HepG2 (cell line): ENCODE data around the gene ATRNL1. TPM values are rescaled to one million over a fixed set of nuclear protein-coding genes. Genes with fewer than 3 reads are reported as not detected.

Experiments
- CHD4 ChIP-seq: fragments of 200-600 bp; sonication (generic); IDR thresholded peaks from 2 replicates; pipeline ENCODE4 v1.7.0; 2017; ENCODE audit warnings: mild to moderate bottlenecking, low read length, borderline replicate concordance
- GATAD2A ChIP-seq: IDR thresholded peaks from 2 replicates; pipeline ENCODE4 v1.6.1; 2016
- KDM5B ChIP-seq: sonication (generic); formaldehyde crosslinking; IDR thresholded peaks from 2 replicates; pipeline ENCODE4 v1.4.0; 2020; ENCODE audit warnings: missing genetic modification reagents, mild to moderate bottlenecking, borderline replicate concordance
- MAFK ChIP-seq, 2 experiments: IDR thresholded peaks in 1 of 2; conservative IDR thresholded peaks in 1 of 2; 2 replicates each; pipeline ENCODE4 v1.6.1; 2011; ENCODE audit warnings: improper control_type of control experiment in 2 of 2, low read length in 2 of 2
- SMC3 ChIP-seq: IDR thresholded peaks from 2 replicates; pipeline ENCODE4 v1.6.1; 2011; ENCODE audit warnings: low read length, improper control_type of control experiment
- TOE1 ChIP-seq: sonication (generic); formaldehyde crosslinking; IDR thresholded peaks from 2 replicates; pipeline ENCODE4 v1.4.0; 2020; ENCODE audit warnings: mild to moderate bottlenecking, missing genetic modification reagents
- YY1 ChIP-seq: IDR thresholded peaks from 2 replicates; pipeline ENCODE4 v1.6.1; 2011; ENCODE audit warnings: low read length, low read depth, moderate library complexity, mild to moderate bottlenecking; ENCODE audit not compliant: insufficient read depth, insufficient replicate concordance
- ZNF235 ChIP-seq: sonication (generic); formaldehyde crosslinking; IDR thresholded peaks from 2 replicates; pipeline ENCODE4 v1.8.1; 2023; ENCODE audit warnings: mild to moderate bottlenecking, missing genetic modification reagents, borderline replicate concordance
- ZNF678 ChIP-seq: sonication (generic); formaldehyde crosslinking; IDR thresholded peaks from 2 replicates; pipeline ENCODE4 v1.4.0; 2020; ENCODE audit warnings: mild to moderate bottlenecking, missing genetic modification reagents
- polyA plus RNA-seq, 8 experiments: library from polyadenylated mRNA; depleted of rRNA in 3 of 8; stranded (reverse) in 7 of 8; unstranded in 1 of 8; fragments of >200 nt; fragmentation: Illumina TruSeq in 4 of 8; extraction: Trizol in 4 of 8; gene quantifications; 2 replicates each; pipeline versions ENCODE4 v1.2.1 to v1.2.3, GENCODE V29; 2011 to 2016; ENCODE audit warnings: low read depth in 4 of 8, missing spikeins in 1 of 8, mixed read lengths in 1 of 8; ENCODE audit not compliant: insufficient read depth in 1 of 8
- total RNA-seq, 5 experiments: library from RNA; depleted of rRNA; stranded (reverse); fragments of >200 nt; fragmentation: Illumina TruSeq; extraction: Trizol; gene quantifications; 2 replicates each; pipeline ENCODE4 v1.2.3, GENCODE V29; 2016; ENCODE audit warnings: low read depth in 1 of 5
- TF ChIP-seq, protein P1 (sequence below): IDR thresholded peaks from 2 replicates; pipeline ENCODE4 v1.6.1; 2016; ENCODE audit warnings: mild to moderate bottlenecking
- TF ChIP-seq, protein P2 (sequence below): fragments of 450-650 bp; IDR thresholded peaks from 2 replicates; pipeline ENCODE4 v1.6.1; 2017
- TF ChIP-seq, protein P3 (sequence below): sonication (generic); formaldehyde crosslinking; conservative IDR thresholded peaks from 2 replicates; pipeline ENCODE4 v1.4.0; 2020; ENCODE audit warnings: missing genetic modification reagents
- TF ChIP-seq, protein P4 (sequence below): sonication (generic); formaldehyde crosslinking; IDR thresholded peaks from 2 replicates; pipeline ENCODE4 v1.4.0; 2020; ENCODE audit warnings: missing genetic modification reagents

The ATRNL1 gene
- total and polyA plus RNA-seq, 2 of the 13 experiments (the other 11 are each of a cell fraction or from before 2014, with no cell fraction given), result 0.04 TPM; not detected in 1

DNA sequence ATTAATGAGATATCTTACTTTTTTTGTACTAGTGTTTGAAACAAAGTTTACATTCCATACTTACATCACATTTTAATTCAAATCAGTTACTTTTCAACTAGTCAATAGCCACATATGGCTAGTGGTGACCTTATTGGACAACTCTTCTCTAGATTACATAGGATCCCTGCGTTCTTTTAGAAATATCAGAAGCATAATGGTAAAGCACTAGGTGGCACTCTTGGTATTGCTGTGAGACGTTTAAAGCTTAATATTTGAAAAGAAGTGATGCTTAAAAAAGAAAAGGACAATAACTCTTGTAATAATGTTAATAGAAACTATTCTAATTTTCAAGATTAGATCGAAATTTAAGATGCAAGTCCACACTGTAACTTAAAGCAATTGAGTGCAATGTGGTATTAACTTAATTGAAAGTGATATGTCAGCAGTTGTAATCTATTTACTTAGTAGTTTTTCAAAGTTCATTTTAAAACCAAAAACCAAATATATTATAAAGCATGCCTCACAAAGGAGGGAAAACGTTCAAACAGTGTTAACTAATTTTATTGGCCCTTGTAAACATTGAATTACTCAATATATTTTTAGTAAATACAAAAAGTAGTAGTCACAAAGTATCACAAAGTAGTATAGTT, 339.1 kb downstream of the ATRNL1 start (continued):
- TF ChIP-seq, protein P1, sequence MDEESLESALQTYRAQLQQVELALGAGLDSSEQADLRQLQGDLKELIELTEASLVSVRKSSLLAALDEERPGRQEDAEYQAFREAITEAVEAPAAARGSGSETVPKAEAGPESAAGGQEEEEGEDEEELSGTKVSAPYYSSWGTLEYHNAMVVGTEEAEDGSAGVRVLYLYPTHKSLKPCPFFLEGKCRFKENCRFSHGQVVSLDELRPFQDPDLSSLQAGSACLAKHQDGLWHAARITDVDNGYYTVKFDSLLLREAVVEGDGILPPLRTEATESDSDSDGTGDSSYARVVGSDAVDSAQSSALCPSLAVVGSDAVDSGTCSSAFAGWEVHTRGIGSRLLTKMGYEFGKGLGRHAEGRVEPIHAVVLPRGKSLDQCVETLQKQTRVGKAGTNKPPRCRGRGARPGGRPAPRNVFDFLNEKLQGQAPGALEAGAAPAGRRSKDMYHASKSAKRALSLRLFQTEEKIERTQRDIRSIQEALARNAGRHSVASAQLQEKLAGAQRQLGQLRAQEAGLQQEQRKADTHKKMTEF (CRISPR knock-in tag), result no peak
- TF ChIP-seq TOE1 (no peak), YY1 (no peak), SMC3 (no peak), ZNF235 (CRISPR knock-in tag) (no peak), GATAD2A (CRISPR knock-in tag) (no peak), ZNF678 (no peak), MAFK (conservative IDR thresholded peaks at IDR 0.05 in 1 of 2, IDR thresholded peaks at IDR 0.05 in 1 of 2; ENCODE audit: low read length in 2 of 2) (peak in 1 of 2 experiments; percentile 35; a peak in 1 of 4 replicates), CHD4 (no peak), KDM5B (CRISPR knock-in tag) (no peak)
- TF ChIP-seq, protein P2, sequence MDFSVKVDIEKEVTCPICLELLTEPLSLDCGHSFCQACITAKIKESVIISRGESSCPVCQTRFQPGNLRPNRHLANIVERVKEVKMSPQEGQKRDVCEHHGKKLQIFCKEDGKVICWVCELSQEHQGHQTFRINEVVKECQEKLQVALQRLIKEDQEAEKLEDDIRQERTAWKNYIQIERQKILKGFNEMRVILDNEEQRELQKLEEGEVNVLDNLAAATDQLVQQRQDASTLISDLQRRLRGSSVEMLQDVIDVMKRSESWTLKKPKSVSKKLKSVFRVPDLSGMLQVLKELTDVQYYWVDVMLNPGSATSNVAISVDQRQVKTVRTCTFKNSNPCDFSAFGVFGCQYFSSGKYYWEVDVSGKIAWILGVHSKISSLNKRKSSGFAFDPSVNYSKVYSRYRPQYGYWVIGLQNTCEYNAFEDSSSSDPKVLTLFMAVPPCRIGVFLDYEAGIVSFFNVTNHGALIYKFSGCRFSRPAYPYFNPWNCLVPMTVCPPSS, result no peak
- TF ChIP-seq, protein P3, sequence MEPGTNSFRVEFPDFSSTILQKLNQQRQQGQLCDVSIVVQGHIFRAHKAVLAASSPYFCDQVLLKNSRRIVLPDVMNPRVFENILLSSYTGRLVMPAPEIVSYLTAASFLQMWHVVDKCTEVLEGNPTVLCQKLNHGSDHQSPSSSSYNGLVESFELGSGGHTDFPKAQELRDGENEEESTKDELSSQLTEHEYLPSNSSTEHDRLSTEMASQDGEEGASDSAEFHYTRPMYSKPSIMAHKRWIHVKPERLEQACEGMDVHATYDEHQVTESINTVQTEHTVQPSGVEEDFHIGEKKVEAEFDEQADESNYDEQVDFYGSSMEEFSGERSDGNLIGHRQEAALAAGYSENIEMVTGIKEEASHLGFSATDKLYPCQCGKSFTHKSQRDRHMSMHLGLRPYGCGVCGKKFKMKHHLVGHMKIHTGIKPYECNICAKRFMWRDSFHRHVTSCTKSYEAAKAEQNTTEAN (CRISPR knock-in tag), result no peak
- TF ChIP-seq, protein P4, sequence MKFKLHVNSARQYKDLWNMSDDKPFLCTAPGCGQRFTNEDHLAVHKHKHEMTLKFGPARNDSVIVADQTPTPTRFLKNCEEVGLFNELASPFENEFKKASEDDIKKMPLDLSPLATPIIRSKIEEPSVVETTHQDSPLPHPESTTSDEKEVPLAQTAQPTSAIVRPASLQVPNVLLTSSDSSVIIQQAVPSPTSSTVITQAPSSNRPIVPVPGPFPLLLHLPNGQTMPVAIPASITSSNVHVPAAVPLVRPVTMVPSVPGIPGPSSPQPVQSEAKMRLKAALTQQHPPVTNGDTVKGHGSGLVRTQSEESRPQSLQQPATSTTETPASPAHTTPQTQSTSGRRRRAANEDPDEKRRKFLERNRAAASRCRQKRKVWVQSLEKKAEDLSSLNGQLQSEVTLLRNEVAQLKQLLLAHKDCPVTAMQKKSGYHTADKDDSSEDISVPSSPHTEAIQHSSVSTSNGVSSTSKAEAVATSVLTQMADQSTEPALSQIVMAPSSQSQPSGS, result no peak
- TF ChIP-seq, all 625 proteins: peak for 4
